ENCODE data around the gene AFAP1. TPM values are rescaled to one million over a fixed set of nuclear protein-coding genes. Genes with fewer than 3 reads are reported as not detected.

AFAP1 gene
- total and polyA plus RNA-seq, 2 of the 4 experiments (the other 2 are of a cell fraction) = 48.2 to 80.9 TPM

DNA sequence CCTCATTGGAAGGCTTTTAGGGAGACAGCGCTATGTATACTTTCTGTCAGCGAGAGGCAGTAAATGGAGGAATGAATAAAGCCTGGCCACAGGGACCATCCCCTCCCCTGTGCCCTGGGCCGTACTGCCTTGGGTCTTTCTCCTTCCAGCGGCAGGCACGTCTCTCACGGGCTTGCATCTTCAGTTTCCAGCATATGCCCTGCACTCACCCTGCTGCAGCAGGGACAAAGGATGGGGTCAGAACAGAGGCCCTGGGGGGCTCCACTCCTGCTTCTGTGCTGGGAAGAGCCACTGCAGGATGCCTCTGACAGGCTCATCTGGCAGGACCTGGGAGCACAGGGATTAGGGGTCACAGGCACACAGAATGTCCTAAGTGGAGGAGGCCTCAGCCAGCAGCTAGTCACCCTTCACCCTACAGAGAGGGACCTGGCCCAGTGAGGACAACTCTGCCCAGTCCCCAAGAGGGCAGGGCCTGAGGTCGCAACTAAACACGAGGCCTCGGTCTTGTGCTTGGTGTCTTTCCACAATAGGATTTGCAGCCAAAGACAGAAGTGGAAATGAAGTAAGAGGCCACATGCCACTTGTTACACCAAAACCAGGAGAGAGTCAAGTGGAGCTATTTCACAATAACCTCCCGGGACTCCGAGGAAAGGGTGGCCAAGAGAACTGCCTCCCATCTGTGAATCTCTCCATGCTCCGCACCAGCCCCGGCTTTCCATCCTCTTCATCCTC is 150.8 kb downstream of the AFAP1 start:
- H2AFZ ChIP-seq (replicated peaks; ENCODE audit: low read length, poor library complexity) = no peak overlapping the region
- no peak overlapping the region for H2BK5ac ChIP-seq (ENCODE audit: low read depth, low read length, poor library complexity, severe bottlenecking)
- H3K9me3 ChIP-seq (ENCODE audit: control insufficient read depth, insufficient read depth, low read length) = no peaks in the 10 kb centered on the region
- no peak overlapping the region for H3K23ac ChIP-seq (ENCODE audit: low read depth, low read length)
- BruUV-seq (replicated peaks) = no TSS peak
- H4K8ac ChIP-seq (ENCODE audit: low read depth in 2 of 2, low read length in 2 of 2) = no peak overlapping the region
- H3K4me3 ChIP-seq (ENCODE audit: insufficient read depth, low read depth, low read length) = no peak overlapping the region
- H3K27ac ChIP-seq (ENCODE audit: insufficient read depth, low read length) = no peak overlapping the region
- ATAC-seq (ENCODE audit: low read depth) (no peak; the same call in 1 of the 2 replicates), DNase-seq (no peak)
- H4K20me1 ChIP-seq (ENCODE audit: insufficient read depth, low read length) = peaks cover 28% of the 10 kb centered on the region
- no peak for TF ChIP-seq MXI1 (IDR thresholded peaks at IDR 0.05; ENCODE audit: borderline replicate concordance, low read depth, low read length)
- TF ChIP-seq CEBPB (IDR thresholded peaks at IDR 0.05; ENCODE audit: low read depth, low read length) = peak; percentile 68
- no peak overlapping the region for H2BK15ac ChIP-seq (ENCODE audit: low read depth, low read length)
- H3K4me1 ChIP-seq (ENCODE audit: control insufficient read depth, insufficient read depth, low read length) = no peaks in the 10 kb centered on the region
- ChIA-PET CTCF (no interaction called here), POLR2A (ENCODE audit: unreplicated experiment) (no interaction called here)
- no peak overlapping the region for H2AK5ac ChIP-seq (ENCODE audit: low read depth, low read length)
- H3K27me3 ChIP-seq (ENCODE audit: control insufficient read depth, insufficient read depth, low read length) = no peaks in the 10 kb centered on the region
- peaks cover 3% of the 10 kb centered on the region; the same call in 1 of the 2 replicates for H3K9me1 ChIP-seq (ENCODE audit: insufficient read depth, low read length)
- no peak overlapping the region for H2BK20ac ChIP-seq (ENCODE audit: low read depth, low read length)
- peaks cover 71% of the 10 kb centered on the region for H3K36me3 ChIP-seq (ENCODE audit: control insufficient read depth, insufficient read depth, low read length)
- H3K9ac ChIP-seq (ENCODE audit: low read depth, low read length) = no peak overlapping the region
- H3K14ac ChIP-seq (replicated peaks; ENCODE audit: low read depth, low read length) = no peak overlapping the region
- peaks cover 45 to 76% of the 10 kb centered on the region in 2 experiments for H3K79me1 ChIP-seq (ENCODE audit: low read depth in 1 of 2, low read length in 2 of 2)
- no peak overlapping the region for H3K4ac ChIP-seq (ENCODE audit: low read depth, low read length)
- intact Hi-C loops (cut with micrococcal nuclease) (no loop called here), in situ Hi-C loops (cut with MboI; ENCODE audit: low sequenced_read_pairs) (no loop called here), dilution Hi-C loops (cut with HindIII; ENCODE audit: low sequenced_read_pairs, unreplicated experiment) (no loop called here)
- H3K18ac ChIP-seq (ENCODE audit: low read depth, low read length) = no peak overlapping the region
- H4K91ac ChIP-seq (ENCODE audit: insufficient read depth, low read depth, low read length) = no peak overlapping the region
- H2AK9ac ChIP-seq (replicated peaks; ENCODE audit: low read depth, low read length, poor library complexity) = no peak overlapping the region
- 98% methylated on average over 5 of the region's 13 CpGs; no CpG with 5 or more reads in 1 of the 2 experiments for WGBS, 2 experiments (ENCODE audit: extremely low coverage in 2 of 2, insufficient read length in 1 of 2)
- no peak overlapping the region for H4K5ac ChIP-seq (ENCODE audit: low read depth, low read length)
- no peak overlapping the region for H3K56ac ChIP-seq (ENCODE audit: extremely low read depth, insufficient read depth, low read length)
- H2BK120ac ChIP-seq (ENCODE audit: low read depth, low read length) = no peak overlapping the region
- no peak overlapping the region for H3K4me2 ChIP-seq (ENCODE audit: low read depth, low read length)

All from IMR-90 (cell line).